Activated naive CD4-positive, alpha-beta T cell treated with anti-CD3 and anti-CD28 coated beads, Interleukin-2, amount 10 ng/mL, durations not matched to agents 7 days and 5 days (primary cell): ENCODE results near the gene AASDHPPT.
"Not testable (repeated sequence)": the region's sequence is repeated elsewhere in the genome, so short reads cannot be mapped to it uniquely, and the experiment has no call there.

ENCODE experiments used
- CTCF ChIA-PET: fragments of 350-600 bp; sonication (Branson Sonifier 250); formaldehyde crosslinking; loops from one replicate; lab custom pipeline; 2021; ENCODE audit warnings: antibody characterized with exemption; lab: Charles Lee
- DNase-seq: peaks from one replicate; pipeline ENCODE4 v3.0.0-alpha.2; 2020
- H3K27ac Mint-ChIP-seq: one replicate; pipeline ENCODE4 v1.8.0; 2021; ENCODE audit warnings: mild to moderate bottlenecking, moderate library complexity, mixed read lengths
- H3K27me3 Mint-ChIP-seq: one replicate; pipeline ENCODE4 v1.8.0; 2021; ENCODE audit warnings: mild to moderate bottlenecking, mixed read lengths
- H3K36me3 Mint-ChIP-seq: one replicate; pipeline ENCODE4 v1.8.0; 2021; ENCODE audit warnings: mixed read lengths
- H3K4me1 Mint-ChIP-seq: one replicate; pipeline ENCODE4 v1.8.0; 2021; ENCODE audit warnings: mixed read lengths
- H3K4me3 Mint-ChIP-seq: one replicate; pipeline ENCODE4 v1.8.0; 2021; ENCODE audit warnings: mild to moderate bottlenecking, moderate library complexity, mixed read lengths
- H3K9me3 Mint-ChIP-seq: one replicate; pipeline ENCODE4 v1.8.0; 2021; ENCODE audit warnings: mixed read lengths

AASDHPPT gene, protein sequence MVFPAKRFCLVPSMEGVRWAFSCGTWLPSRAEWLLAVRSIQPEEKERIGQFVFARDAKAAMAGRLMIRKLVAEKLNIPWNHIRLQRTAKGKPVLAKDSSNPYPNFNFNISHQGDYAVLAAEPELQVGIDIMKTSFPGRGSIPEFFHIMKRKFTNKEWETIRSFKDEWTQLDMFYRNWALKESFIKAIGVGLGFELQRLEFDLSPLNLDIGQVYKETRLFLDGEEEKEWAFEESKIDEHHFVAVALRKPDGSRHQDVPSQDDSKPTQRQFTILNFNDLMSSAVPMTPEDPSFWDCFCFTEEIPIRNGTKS

GRCh38 chr11:106077609-106078455 lies at the start of gene AASDHPPT:
Gene AASDHPPT (plus strand): TSS chr11:106077662. CDS start chr11:106077711, 49 bp downstream.
- Mint-ChIP-seq H3K4me1 (peaks cover 49% of the 10 kb centered on the region), H3K9me3 (no peaks in the 10 kb centered on the region), H3K36me3 (peaks cover 15% of the 10 kb centered on the region), H3K27ac (peak within 1 kb of the TSS; percentile 94), H3K4me3 (peak within 1 kb of the TSS; percentile 91), H3K27me3 (no peaks in the 10 kb centered on the region)
- no peak for DNase-seq
- CTCF ChIA-PET = interaction anchor here (1.0 to 4.7 kb wide), 3 partner anchors 10 to 55 kb away, joined by 3 to 36 read pairs (median 9); partner anchors contain the start of gene MSANTD4

DNA sequence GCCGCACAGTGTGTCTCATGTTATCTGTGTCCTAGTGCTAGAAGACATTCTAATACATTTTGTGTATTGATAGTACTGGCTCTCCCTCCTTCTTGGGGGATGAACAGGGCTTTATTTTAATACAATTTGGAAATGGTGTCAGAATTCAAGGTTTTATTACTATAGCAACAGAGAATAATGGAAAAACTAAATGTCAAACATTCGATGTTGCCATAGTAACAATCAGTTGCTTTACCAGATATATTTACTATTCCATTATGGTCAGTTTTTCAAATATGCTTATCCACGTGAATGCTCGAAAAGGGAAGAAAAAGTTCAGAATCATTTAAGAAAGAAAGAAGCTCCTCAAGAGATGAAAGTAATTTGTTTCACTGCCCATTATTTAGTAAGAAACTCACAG lies 46.9 kb upstream of the AASDHPPT start:
- peaks cover 8% of the 10 kb centered on the region for H3K27me3 Mint-ChIP-seq
- no peaks in the 10 kb centered on the region for H3K4me1 Mint-ChIP-seq
- CTCF ChIA-PET = interaction anchor here (0.6 kb wide), 1 partner anchor 343 kb away, joined by 5 read pairs; no protein-coding TSS in a partner anchor
- no peak overlapping the region for H3K4me3 Mint-ChIP-seq
- H3K9me3 Mint-ChIP-seq = no peaks in the 10 kb centered on the region
- no peaks in the 10 kb centered on the region for H3K36me3 Mint-ChIP-seq
- no peak for DNase-seq
- no peak overlapping the region for H3K27ac Mint-ChIP-seq

DNA sequence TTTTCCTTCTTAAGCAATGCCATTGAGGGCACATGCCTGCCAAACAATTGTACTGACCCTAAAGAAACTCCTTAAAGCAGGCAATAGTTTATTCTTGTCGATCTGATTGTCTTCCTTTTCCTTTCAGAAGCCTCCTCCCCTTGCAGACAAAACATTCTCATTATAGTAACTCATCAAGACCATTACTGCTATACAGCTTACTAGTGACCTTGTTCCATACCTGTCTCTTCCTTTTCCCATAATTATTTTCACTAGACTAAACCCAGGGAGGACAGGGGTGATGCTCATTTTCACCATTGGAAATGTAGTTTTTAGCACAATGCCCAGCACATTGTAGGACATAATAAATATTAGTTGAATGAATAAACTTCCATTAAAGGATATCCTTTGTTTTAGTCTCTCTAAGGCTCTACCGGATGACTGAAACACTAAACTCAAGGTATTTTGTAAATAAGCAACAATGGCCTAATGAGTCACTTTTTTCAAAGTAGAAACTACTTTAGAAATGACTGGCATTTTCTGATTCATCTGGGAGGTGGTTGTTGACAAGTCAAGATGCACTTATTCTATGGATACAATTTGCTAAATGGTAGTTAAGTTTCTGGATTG lies 46.2 kb upstream of the AASDHPPT start:
- Mint-ChIP-seq H3K4me3 (no peak overlapping the region), H3K4me1 (no peaks in the 10 kb centered on the region), H3K27ac (no peak overlapping the region), H3K36me3 (no peaks in the 10 kb centered on the region), H3K9me3 (no peaks in the 10 kb centered on the region), H3K27me3 (peaks cover 12% of the 10 kb centered on the region)
- DNase-seq = no peak
- CTCF ChIA-PET = interaction anchor here (0.6 kb wide), 1 partner anchor 342 kb away, joined by 5 read pairs; no protein-coding TSS in a partner anchor

- no peak for DNase-seq
- CTCF ChIA-PET = no interaction called here
- Mint-ChIP-seq H3K9me3 (no peaks in the 10 kb centered on the region), H3K4me1 (no peaks in the 10 kb centered on the region), H3K36me3 (no peaks in the 10 kb centered on the region), H3K4me3 (no peak overlapping the region), H3K27me3 (peaks cover 12% of the 10 kb centered on the region), H3K27ac (no peak overlapping the region)
Measured at GRCh38 chr11:106031936-106032335, 45.5 kb upstream of the AASDHPPT start.

DNA sequence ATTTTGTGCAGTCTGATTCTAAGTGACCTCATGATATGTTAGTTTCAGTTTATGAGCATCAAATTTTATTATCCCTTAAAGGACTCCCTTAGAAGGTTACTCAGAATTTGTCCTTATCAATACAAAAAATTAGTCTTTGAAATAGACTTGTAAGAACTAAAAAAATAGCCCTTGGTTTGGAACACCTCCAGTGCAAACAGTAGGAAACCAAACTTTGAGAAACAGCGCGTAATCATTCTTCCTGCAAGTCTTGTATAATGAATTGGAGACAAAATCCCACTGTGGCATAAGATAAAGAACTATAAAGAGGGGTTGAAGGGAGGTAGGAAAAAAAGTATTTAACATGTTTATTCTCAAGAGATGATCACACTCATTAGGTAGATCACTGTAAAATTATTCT lies 44.6 kb upstream of the AASDHPPT start:
- no peaks in the 10 kb centered on the region for H3K4me1 Mint-ChIP-seq
- no peaks in the 10 kb centered on the region for H3K36me3 Mint-ChIP-seq
- no peak overlapping the region for H3K27ac Mint-ChIP-seq
- H3K4me3 Mint-ChIP-seq = no peak overlapping the region
- H3K27me3 Mint-ChIP-seq = peaks cover 12% of the 10 kb centered on the region
- no peak for DNase-seq
- H3K9me3 Mint-ChIP-seq = no peaks in the 10 kb centered on the region
- CTCF ChIA-PET = no interaction called here

DNA sequence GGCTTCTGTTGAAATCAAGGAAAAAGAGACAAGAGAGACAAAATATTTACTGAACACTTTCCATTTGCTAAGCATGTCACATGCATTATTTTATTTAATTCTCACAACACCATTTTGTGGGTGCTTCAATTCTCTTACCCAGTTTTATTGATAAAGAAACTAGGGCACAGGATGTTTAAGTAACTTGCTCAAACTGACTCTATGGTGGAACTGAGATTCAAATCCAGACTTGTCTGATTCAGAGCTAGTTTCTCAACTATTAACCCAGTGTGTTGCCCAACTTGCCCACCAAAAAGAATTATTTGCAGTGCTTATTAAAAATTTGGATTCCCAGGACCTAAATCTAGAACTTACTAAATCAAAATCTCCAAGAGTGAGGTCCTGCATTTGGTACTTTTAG lies 33.9 kb upstream of the AASDHPPT start:
- Mint-ChIP-seq H3K27me3 (peaks cover 11% of the 10 kb centered on the region), H3K9me3 (no peaks in the 10 kb centered on the region), H3K36me3 (no peaks in the 10 kb centered on the region), H3K27ac (no peak overlapping the region), H3K4me1 (no peaks in the 10 kb centered on the region), H3K4me3 (no peak overlapping the region)
- no peak for DNase-seq
- CTCF ChIA-PET = no interaction called here

GRCh38 chr11:106047631-106048030 lies 29.8 kb upstream of the AASDHPPT start:
- Mint-ChIP-seq H3K36me3 (no peaks in the 10 kb centered on the region), H3K9me3 (no peaks in the 10 kb centered on the region), H3K27me3 (peaks cover 11% of the 10 kb centered on the region), H3K27ac (no peak overlapping the region), H3K4me3 (no peak overlapping the region), H3K4me1 (no peaks in the 10 kb centered on the region)
- DNase-seq = no peak
- CTCF ChIA-PET = no interaction called here

- no peak overlapping the region for H3K27ac Mint-ChIP-seq
- CTCF ChIA-PET = no interaction called here
- no peaks in the 10 kb centered on the region for H3K4me1 Mint-ChIP-seq
- H3K9me3 Mint-ChIP-seq = no peaks in the 10 kb centered on the region
- DNase-seq = no peak
- H3K36me3 Mint-ChIP-seq = no peaks in the 10 kb centered on the region
- H3K4me3 Mint-ChIP-seq = no peak overlapping the region
- H3K27me3 Mint-ChIP-seq = no peaks in the 10 kb centered on the region
Measured at GRCh38 chr11:106049727-106050476, 27.6 kb upstream of the AASDHPPT start.

DNA sequence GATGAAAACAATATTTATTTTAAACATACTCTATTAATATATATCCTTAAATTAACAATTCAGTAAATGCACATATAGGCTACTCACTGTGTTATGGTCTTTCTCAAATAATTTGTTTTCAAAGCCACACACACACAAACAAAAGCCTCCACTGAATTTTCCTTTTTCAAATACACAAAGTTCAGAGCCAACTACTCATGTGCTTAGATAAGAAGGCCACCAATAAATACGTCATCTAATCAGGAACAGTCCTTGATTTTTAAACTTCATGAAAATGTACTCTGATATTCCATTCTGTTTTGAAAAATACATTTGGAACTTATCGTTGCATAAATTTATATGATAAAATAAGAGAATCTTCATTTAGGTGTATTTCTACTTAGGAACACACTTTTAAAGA lies 26.4 kb upstream of the AASDHPPT start:
- no peak for DNase-seq
- H3K9me3 Mint-ChIP-seq = no peaks in the 10 kb centered on the region

DNA sequence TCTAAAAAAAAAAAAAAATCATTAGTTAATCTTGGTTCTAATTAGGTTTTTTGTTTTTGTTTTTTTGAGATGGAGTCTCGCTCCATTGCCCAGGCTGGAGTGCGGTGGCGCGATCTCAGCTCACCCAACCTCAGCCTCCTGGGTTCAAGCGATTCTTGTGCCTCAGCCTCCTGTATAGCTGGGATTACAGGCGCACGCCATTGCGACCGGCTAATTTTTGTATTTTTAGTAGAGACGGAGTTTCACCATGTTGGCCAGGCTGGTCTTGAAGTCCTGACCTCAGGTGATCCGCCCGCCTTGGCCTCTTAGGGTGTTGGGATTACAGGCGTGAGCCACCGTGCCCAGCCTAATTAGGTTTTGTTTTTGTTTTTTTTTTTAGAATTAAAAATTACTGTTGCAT lies 19.1 kb upstream of the AASDHPPT start:
- H3K27ac Mint-ChIP-seq, H3K4me1 Mint-ChIP-seq, H3K4me3 Mint-ChIP-seq, CTCF ChIA-PET, H3K27me3 Mint-ChIP-seq, H3K9me3 Mint-ChIP-seq, DNase-seq, H3K36me3 Mint-ChIP-seq: not testable (repeated sequence)

More for the DNA sequence above, 26.4 kb upstream of the AASDHPPT start:
- Mint-ChIP-seq H3K4me3 (no peak overlapping the region), H3K36me3 (no peaks in the 10 kb centered on the region), H3K4me1 (no peaks in the 10 kb centered on the region), H3K27me3 (no peaks in the 10 kb centered on the region), H3K27ac (no peak overlapping the region)
- CTCF ChIA-PET = no interaction called here

GRCh38 chr11:106059617-106060016 lies 17.8 kb upstream of the AASDHPPT start:
- peaks cover 2% of the 10 kb centered on the region for H3K36me3 Mint-ChIP-seq
- no peak overlapping the region for H3K4me3 Mint-ChIP-seq
- no peaks in the 10 kb centered on the region for H3K9me3 Mint-ChIP-seq
- no peak overlapping the region for H3K27ac Mint-ChIP-seq
- peaks cover 4% of the 10 kb centered on the region for H3K4me1 Mint-ChIP-seq
- no peak for DNase-seq
- H3K27me3 Mint-ChIP-seq = no peaks in the 10 kb centered on the region
- CTCF ChIA-PET = no interaction called here

GRCh38 chr11:106061249-106061784 lies 16.1 kb upstream of the AASDHPPT start:
- H3K9me3 Mint-ChIP-seq = no peaks in the 10 kb centered on the region
- no peak for DNase-seq
- H3K4me1 Mint-ChIP-seq = peaks cover 4% of the 10 kb centered on the region
- peaks cover 2% of the 10 kb centered on the region for H3K36me3 Mint-ChIP-seq
- H3K4me3 Mint-ChIP-seq = no peak overlapping the region
- H3K27me3 Mint-ChIP-seq = no peaks in the 10 kb centered on the region
- CTCF ChIA-PET = no interaction called here
- no peak overlapping the region for H3K27ac Mint-ChIP-seq

DNA sequence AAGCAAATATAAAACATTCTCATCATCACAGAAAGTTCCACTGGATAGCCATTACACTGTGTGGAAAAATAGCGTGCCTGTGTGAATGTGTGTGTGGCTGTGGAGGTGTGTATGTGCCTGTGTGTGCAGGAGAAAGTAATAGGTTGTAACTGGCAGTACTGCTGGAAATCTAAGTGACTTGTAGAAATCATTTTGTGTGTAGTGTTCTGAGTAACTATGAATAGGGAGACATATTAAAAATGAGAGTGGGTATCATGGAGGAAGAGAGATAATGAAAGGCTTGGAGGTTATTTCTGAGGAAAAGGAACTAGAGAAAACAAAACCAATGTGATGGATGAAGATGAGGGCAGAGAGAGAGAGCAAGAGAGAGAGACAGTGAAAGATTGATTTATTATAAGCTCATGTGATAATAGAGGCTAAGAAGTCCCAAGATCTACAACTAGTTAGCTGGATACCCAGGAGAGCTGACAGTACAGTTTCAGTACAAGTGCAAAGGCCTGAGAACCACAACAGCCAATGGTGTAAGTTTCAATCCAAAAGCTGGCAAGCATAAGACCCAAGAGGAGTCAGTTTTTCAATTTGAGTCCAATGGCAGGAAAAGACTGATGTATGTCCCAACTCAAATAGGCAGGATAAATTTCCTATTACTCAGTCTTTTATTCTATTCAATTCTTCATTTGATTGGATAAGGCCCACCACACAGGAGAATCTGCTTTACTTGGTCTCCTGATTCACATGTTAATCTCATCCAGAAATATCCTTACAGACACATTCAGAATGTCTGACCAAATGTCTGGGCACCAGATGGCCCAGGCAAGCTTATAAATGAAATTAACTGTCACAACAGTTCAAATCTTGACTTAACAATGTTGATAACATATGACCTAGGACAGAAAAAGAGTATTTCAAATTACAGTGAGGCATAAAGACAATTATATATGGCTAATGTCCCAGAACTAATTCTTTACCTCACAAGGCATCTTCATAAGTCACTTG lies 15.2 kb upstream of the AASDHPPT start:
- Mint-ChIP-seq H3K36me3 (peaks cover 4% of the 10 kb centered on the region), H3K27ac (no peak overlapping the region), H3K27me3 (no peaks in the 10 kb centered on the region), H3K4me3 (no peak overlapping the region), H3K4me1 (peaks cover 4% of the 10 kb centered on the region), H3K9me3 (no peaks in the 10 kb centered on the region)
- CTCF ChIA-PET = no interaction called here
- no peak for DNase-seq
